HG02610 (cell line): Measurements from ENCODE around the gene TAF1C.

Experiments
- ATAC-seq: cut with Tn5 transposase; IDR thresholded peaks from one replicate; pipeline ENCODE4 v1.9.1; 2021; ENCODE audit warnings: mild to moderate bottlenecking, moderate library complexity; ENCODE audit not compliant: unreplicated experiment

The TAF1C gene

GRCh38 chr16:84136331-84137125 is 50.3 kb downstream of the TAF1C start:
- no peak for ATAC-seq

GRCh38 chr16:84132527-84133285 is 54.2 kb downstream of the TAF1C start:
- ATAC-seq, result no peak

GRCh38 chr16:84131117-84131516 is 55.7 kb downstream of the TAF1C start:
- no peak for ATAC-seq
